Neural progenitor cell (in vitro differentiated cells): Measurements from ENCODE around the gene SUOX. TPM values are rescaled to one million over a fixed set of nuclear protein-coding genes. Genes with fewer than 3 reads are reported as not detected.
"Not testable (repeated sequence)": the region's sequence is repeated elsewhere in the genome, so short reads cannot be mapped to it uniquely, and the experiment has no call there.

ENCODE experiments used
- DNase-seq: peaks from one replicate; pipeline ENCODE4 v3.0.0-alpha.2; 2016; ENCODE audit warnings: low spot score
- H2AFZ ChIP-seq: fragments of 200-600 bp; sonication (generic); replicated peaks from 2 replicates; pipeline ENCODE4 v1.6.1; 2016; ENCODE audit warnings: antibody characterized with exemption
- H3F3A ChIP-seq: fragments of 200-600 bp; sonication (generic); 2 replicates; pipeline ENCODE4 v1.6.1; 2016; ENCODE audit warnings: antibody characterized with exemption, low read depth
- H3K27ac ChIP-seq: fragments of 200-600 bp; sonication (generic); 2 replicates; pipeline ENCODE4 v1.5.1; 2016; ENCODE audit warnings: mild to moderate bottlenecking
- H3K27me3 ChIP-seq: fragments of 200-600 bp; sonication (generic); 2 replicates; pipeline ENCODE4 v1.6.1; 2016; ENCODE audit warnings: mild to moderate bottlenecking, moderate library complexity
- H3K36me3 ChIP-seq: fragments of 200-600 bp; sonication (generic); 2 replicates; pipeline ENCODE4 v1.5.1; 2016
- H3K4me1 ChIP-seq: fragments of 200-600 bp; sonication (generic); 2 replicates; pipeline ENCODE4 v1.6.1; 2016; ENCODE audit warnings: mixed run types
- H3K4me2 ChIP-seq: fragments of 200-600 bp; sonication (generic); 2 replicates; pipeline ENCODE4 v1.6.1; 2016
- H3K4me3 ChIP-seq: fragments of 200-600 bp; sonication (generic); 2 replicates; pipeline ENCODE4 v1.5.1; 2016
- H3K79me2 ChIP-seq: fragments of 200-600 bp; sonication (generic); 2 replicates; pipeline ENCODE4 v1.6.1; 2016; ENCODE audit warnings: low read depth
- H3K9ac ChIP-seq: fragments of 200-600 bp; sonication (generic); 2 replicates; pipeline ENCODE4 v1.6.1; 2016
- H3K9me3 ChIP-seq: fragments of 200-600 bp; sonication (generic); 2 replicates; pipeline ENCODE4 v1.5.1; 2016; ENCODE audit warnings: low read depth
- H4K20me1 ChIP-seq: fragments of 200-600 bp; sonication (generic); 2 replicates; pipeline ENCODE4 v1.6.1; 2016; ENCODE audit warnings: low read depth
- H3K27ac Mint-ChIP-seq: 3 replicates; pipeline ENCODE4 v1.8.0; 2021; ENCODE audit warnings: mixed read lengths
- H3K27me3 Mint-ChIP-seq: 2 replicates; pipeline ENCODE4 v1.8.0; 2022; ENCODE audit warnings: low read depth, mild to moderate bottlenecking, inconsistent platforms, moderate library complexity, mixed read lengths; ENCODE audit not compliant: insufficient read depth
- H3K36me3 Mint-ChIP-seq: 3 replicates; pipeline ENCODE4 v1.8.0; 2021; ENCODE audit warnings: mixed read lengths
- H3K4me1 Mint-ChIP-seq: 3 replicates; pipeline ENCODE4 v1.8.0; 2021; ENCODE audit warnings: mixed read lengths
- H3K4me3 Mint-ChIP-seq: 3 replicates; pipeline ENCODE4 v1.8.0; 2021; ENCODE audit warnings: mild to moderate bottlenecking, moderate library complexity, mixed read lengths
- H3K9me3 Mint-ChIP-seq: 3 replicates; pipeline ENCODE4 v1.8.0; 2020; ENCODE audit warnings: mixed read lengths
- CTCF ChIP-seq: fragments of 200-600 bp; sonication (generic); IDR thresholded peaks from 2 replicates; pipeline ENCODE4 v1.5.1; 2017; ENCODE audit warnings: antibody characterized with exemption, mild to moderate bottlenecking
- EZH2 ChIP-seq: fragments of 200-600 bp; sonication (generic); IDR thresholded peaks from 2 replicates; pipeline ENCODE4 v1.6.1; 2017; ENCODE audit warnings: antibody characterized with exemption, mild to moderate bottlenecking, moderate library complexity
- EZH2phosphoT487 ChIP-seq: fragments of 200-600 bp; sonication (generic); IDR thresholded peaks from 2 replicates; pipeline ENCODE4 v1.6.1; 2017; ENCODE audit warnings: antibody characterized with exemption
- total RNA-seq: library from RNA; depleted of rRNA; stranded (reverse); fragments of >200 nt; gene quantifications from 2 replicates; pipeline ENCODE4 v1.2.3, GENCODE V29; 2015; ENCODE audit warnings: low replicate concordance

The SUOX gene
- total RNA-seq, 1 donor from 2014 or later, result 17.5 TPM

- Mint-ChIP-seq H3K36me3 (peaks cover 31% of the 10 kb centered on the region), H3K9me3 (no peaks in the 10 kb centered on the region), H3K27me3 (no peaks in the 10 kb centered on the region), H3K4me3 (no peak overlapping the region), H3K4me1 (peaks cover 9% of the 10 kb centered on the region), H3K27ac (no peak overlapping the region)
- no peaks in the 10 kb centered on the region for H3K27me3 ChIP-seq
- peaks cover 77% of the 10 kb centered on the region for H3K79me2 ChIP-seq
- TF ChIP-seq EZH2, result no peak
- no peak for TF ChIP-seq EZH2phosphoT487
- no peak for TF ChIP-seq CTCF
- peaks cover 6% of the 10 kb centered on the region for H3K4me1 ChIP-seq
- H3K9me3 ChIP-seq, result no peaks in the 10 kb centered on the region
- no peak overlapping the region for H2AFZ ChIP-seq
- H3K4me3 ChIP-seq, result no peak overlapping the region
- H3K9ac ChIP-seq, result no peak overlapping the region
- H3K27ac ChIP-seq, result no peak overlapping the region
- H4K20me1 ChIP-seq, result peaks cover 28% of the 10 kb centered on the region
- H3F3A ChIP-seq, result peaks cover 15% of the 10 kb centered on the region
- no peak overlapping the region for H3K4me2 ChIP-seq
- no peak for DNase-seq
- H3K36me3 ChIP-seq, result no peaks in the 10 kb centered on the region
Observed at GRCh38 chr12:55978393-55978792, 18.7 kb upstream of the SUOX start.

GRCh38 chr12:55979069-55979468, 18.0 kb upstream of the SUOX start:
- Mint-ChIP-seq H3K27me3 (no peaks in the 10 kb centered on the region), H3K9me3 (no peaks in the 10 kb centered on the region), H3K27ac (no peak overlapping the region), H3K4me1 (peaks cover 9% of the 10 kb centered on the region), H3K36me3 (peaks cover 32% of the 10 kb centered on the region), H3K4me3 (no peak overlapping the region)
- H3K4me2 ChIP-seq, result no peak overlapping the region
- no peak overlapping the region for H3K9ac ChIP-seq
- TF ChIP-seq CTCF, result no peak
- TF ChIP-seq EZH2phosphoT487, result no peak
- TF ChIP-seq EZH2, result no peak
- no peak overlapping the region for H3K27ac ChIP-seq
- H3K9me3 ChIP-seq, result no peaks in the 10 kb centered on the region
- H3K79me2 ChIP-seq, result peaks cover 77% of the 10 kb centered on the region
- H4K20me1 ChIP-seq, result peaks cover 28% of the 10 kb centered on the region
- H3K4me3 ChIP-seq, result no peak overlapping the region
- peaks cover 14% of the 10 kb centered on the region for H3F3A ChIP-seq
- H2AFZ ChIP-seq, result no peak overlapping the region
- no peaks in the 10 kb centered on the region for H3K36me3 ChIP-seq
- H3K4me1 ChIP-seq, result peaks cover 6% of the 10 kb centered on the region
- no peaks in the 10 kb centered on the region for H3K27me3 ChIP-seq
- DNase-seq, result no peak

- H3K9me3 ChIP-seq, H3F3A ChIP-seq, H3K27me3 ChIP-seq, H3K4me1 ChIP-seq, H3K27ac ChIP-seq, H2AFZ ChIP-seq, H3K4me2 ChIP-seq, H3K36me3 ChIP-seq, H3K4me3 ChIP-seq, H3K27me3 Mint-ChIP-seq, H3K9ac ChIP-seq, H3K4me1 Mint-ChIP-seq, H3K4me3 Mint-ChIP-seq, DNase-seq, H3K9me3 Mint-ChIP-seq, H3K27ac Mint-ChIP-seq: not testable (repeated sequence)
- H3K79me2 ChIP-seq, result peaks cover 49% of the 10 kb centered on the region
- peaks cover 31% of the 10 kb centered on the region for H4K20me1 ChIP-seq
- H3K36me3 Mint-ChIP-seq, result peaks cover 39% of the 10 kb centered on the region
Observed at GRCh38 chr12:55981882-55982281, 15.2 kb upstream of the SUOX start.

GRCh38 chr12:55982319-55982936, 14.6 kb upstream of the SUOX start:
- Histone ChIP-seq H3K36me3 (no peaks in the 10 kb centered on the region), H2AFZ (no peak overlapping the region), H3K4me3 (no peak overlapping the region), H3K4me1 (no peaks in the 10 kb centered on the region), H4K20me1 (peaks cover 27% of the 10 kb centered on the region), H3K9ac (no peak overlapping the region), H3K27me3 (no peaks in the 10 kb centered on the region), H3K79me2 (peaks cover 44% of the 10 kb centered on the region), H3K9me3 (no peaks in the 10 kb centered on the region), H3F3A (no peaks in the 10 kb centered on the region), H3K4me2 (no peak overlapping the region), H3K27ac (no peak overlapping the region)
- DNase-seq, result no peak
- peaks cover 37% of the 10 kb centered on the region for H3K36me3 Mint-ChIP-seq
- H3K4me3 Mint-ChIP-seq, result no peak overlapping the region
- TF ChIP-seq CTCF (no peak), EZH2phosphoT487 (no peak), EZH2 (no peak)
- no peak overlapping the region for H3K27ac Mint-ChIP-seq
- no peaks in the 10 kb centered on the region for H3K4me1 Mint-ChIP-seq
- H3K27me3 Mint-ChIP-seq, result no peaks in the 10 kb centered on the region
- H3K9me3 Mint-ChIP-seq, result no peaks in the 10 kb centered on the region
